ENCODE data around the gene DCAKD.

DNA sequence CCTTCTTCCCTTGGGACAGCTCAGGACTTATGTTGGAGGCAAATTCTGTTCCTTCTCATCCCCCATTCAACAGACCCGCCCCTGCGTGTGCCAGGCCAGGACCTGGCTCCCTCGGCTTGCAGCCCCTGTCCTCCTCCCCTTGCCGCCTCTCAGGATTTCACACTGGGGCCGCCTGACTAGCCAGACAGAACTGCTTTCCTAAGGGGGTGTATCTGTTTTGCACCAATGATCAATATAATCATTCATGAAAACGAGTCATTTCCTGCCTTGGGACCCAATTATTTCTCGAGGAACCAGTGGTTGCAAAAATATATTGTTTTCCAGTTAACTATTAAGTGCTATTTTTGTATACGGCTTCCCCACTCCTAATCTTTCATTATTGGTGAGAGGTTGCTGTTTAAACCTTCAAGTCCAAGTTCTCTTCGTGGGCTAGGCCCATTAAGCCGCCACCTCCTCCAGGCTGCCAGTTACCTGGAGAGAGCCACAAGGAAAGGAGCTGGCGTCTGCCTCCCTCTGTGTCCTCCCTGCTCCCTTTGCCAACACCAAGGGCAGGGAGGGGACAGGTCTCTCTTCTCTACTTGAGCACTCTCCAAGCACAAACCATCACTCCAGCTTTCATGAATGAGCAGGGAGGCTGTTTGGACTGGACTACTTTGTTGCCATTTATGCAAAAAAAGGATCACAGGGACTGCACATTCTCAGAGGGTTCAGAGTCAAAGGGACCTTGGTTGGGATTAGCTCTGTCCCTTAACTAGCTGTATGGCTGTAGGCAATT, 8.9 kb downstream of the DCAKD start:
- TF ChIP-seq, protein P1, sequence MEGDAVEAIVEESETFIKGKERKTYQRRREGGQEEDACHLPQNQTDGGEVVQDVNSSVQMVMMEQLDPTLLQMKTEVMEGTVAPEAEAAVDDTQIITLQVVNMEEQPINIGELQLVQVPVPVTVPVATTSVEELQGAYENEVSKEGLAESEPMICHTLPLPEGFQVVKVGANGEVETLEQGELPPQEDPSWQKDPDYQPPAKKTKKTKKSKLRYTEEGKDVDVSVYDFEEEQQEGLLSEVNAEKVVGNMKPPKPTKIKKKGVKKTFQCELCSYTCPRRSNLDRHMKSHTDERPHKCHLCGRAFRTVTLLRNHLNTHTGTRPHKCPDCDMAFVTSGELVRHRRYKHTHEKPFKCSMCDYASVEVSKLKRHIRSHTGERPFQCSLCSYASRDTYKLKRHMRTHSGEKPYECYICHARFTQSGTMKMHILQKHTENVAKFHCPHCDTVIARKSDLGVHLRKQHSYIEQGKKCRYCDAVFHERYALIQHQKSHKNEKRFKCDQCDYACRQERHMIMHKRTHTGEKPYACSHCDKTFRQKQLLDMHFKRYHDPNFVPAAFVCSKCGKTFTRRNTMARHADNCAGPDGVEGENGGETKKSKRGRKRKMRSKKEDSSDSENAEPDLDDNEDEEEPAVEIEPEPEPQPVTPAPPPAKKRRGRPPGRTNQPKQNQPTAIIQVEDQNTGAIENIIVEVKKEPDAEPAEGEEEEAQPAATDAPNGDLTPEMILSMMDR (conservative IDR thresholded peaks at IDR 0.05), result no peak
- no peak for TF ChIP-seq ZFX (IDR thresholded peaks at IDR 0.05)

Data from C4-2B (cell line).